Ectodermal cell (in vitro differentiated cells): ENCODE data around the gene S100Z. TPM values are rescaled to one million over a fixed set of nuclear protein-coding genes. Genes with fewer than 3 reads are reported as not detected.

ENCODE experiments used
- H3K27ac ChIP-seq: 2 replicates; pipeline ENCODE4 v1.7.0; 2013; ENCODE audit warnings: mild to moderate bottlenecking, low read depth, low read length; ENCODE audit not compliant: insufficient read depth, poor library complexity, severe bottlenecking
- H3K27me3 ChIP-seq: 2 replicates; pipeline ENCODE4 v1.7.0; 2013; ENCODE audit warnings: mild to moderate bottlenecking, low read length; ENCODE audit not compliant: insufficient read depth, control insufficient read depth, poor library complexity, severe bottlenecking
- H3K36me3 ChIP-seq: one replicate; pipeline ENCODE4 v1.7.0; 2013; ENCODE audit warnings: low read length; ENCODE audit not compliant: control insufficient read depth, insufficient read depth
- H3K4me1 ChIP-seq: one replicate; pipeline ENCODE4 v1.7.0; 2013; ENCODE audit warnings: low read length; ENCODE audit not compliant: control insufficient read depth, insufficient read depth
- H3K4me3 ChIP-seq: 2 replicates; pipeline ENCODE4 v1.7.0; 2013; ENCODE audit warnings: low read depth, low read length, control low read depth; ENCODE audit not compliant: insufficient read depth
- H3K9me3 ChIP-seq: 2 replicates; pipeline ENCODE4 v1.7.0; 2013; ENCODE audit warnings: mild to moderate bottlenecking, low read length, moderate library complexity; ENCODE audit not compliant: control insufficient read depth
- WGBS, 2 experiments: methylation state at CpG; one replicate each; pipeline ENCODE4 v1.1.7; 2013; ENCODE audit warnings: missing lambda C conversion rate in 2 of 2; 5-methylcytosine and 5-hydroxymethylcytosine counted together
- polyA plus RNA-seq, 4 experiments: library from polyadenylated mRNA; stranded (reverse); fragments of 50-300 nt; gene quantifications; one replicate each; pipeline ENCODE4 v1.2.3, GENCODE V29; 2013

S100Z gene
- polyA plus RNA-seq (2013, experiment 1 of 4): not detected
- polyA plus RNA-seq (2013, experiment 2 of 4): not detected
- polyA plus RNA-seq (2013, experiment 3 of 4): not detected
- polyA plus RNA-seq (2013, experiment 4 of 4): not detected

DNA sequence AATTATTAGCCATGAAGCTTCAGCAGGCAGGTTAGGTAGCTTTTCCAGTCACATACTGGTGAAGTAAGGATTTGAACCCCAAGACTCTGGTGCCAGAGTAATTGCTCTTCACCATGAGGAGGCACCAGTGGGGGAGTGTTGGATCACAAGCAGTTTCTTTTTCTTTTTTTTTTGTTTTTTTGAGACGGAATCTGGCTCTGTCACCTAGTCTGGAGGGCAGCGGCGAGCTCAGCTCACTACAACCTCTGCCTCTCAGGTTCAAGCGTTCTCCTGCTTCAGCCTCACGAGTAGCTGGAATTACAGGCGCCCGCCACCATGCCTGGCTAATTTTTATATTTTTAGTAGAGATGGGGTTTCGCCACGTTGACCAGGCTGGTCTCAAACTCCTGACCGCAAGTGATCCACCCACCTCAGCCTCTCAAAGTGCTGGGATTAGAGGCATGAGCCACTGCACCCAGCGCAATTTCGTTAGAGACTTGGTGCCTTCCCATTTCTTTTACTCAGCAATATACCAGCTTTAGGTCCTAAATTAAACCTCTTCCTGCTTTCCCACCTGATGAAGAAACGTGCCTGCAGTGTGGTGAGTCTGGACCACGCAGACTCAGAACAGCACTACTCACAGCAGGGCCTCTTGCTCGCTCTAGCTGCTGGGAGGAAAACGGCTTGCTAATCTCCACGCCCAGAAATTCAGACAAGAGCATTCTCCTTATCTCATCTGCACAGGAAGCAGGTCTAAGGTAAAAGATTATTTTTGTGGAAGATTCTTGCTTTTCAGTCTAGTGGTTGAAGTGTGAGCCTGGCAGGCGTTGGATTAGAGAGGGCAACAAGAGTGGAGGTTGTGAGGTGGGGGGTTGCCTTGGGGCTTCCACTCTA lies at the start of gene S100Z:
Gene S100Z, plus strand, starts transcription at position 596 of the 873 bp plus-strand sequence. CDS start 25,346 bp downstream, outside the sequence.
- H3K9me3 ChIP-seq: no peaks in the 10 kb centered on the region
- H3K27ac ChIP-seq: no peak within 1 kb of the TSS
- H3K4me3 ChIP-seq: no peak within 1 kb of the TSS
- 87 to 91% methylated on average over 18 of the region's 18 CpGs for WGBS, 2 experiments
- no peaks in the 10 kb centered on the region for H3K36me3 ChIP-seq
- no peaks in the 10 kb centered on the region for H3K27me3 ChIP-seq
- H3K4me1 ChIP-seq: no peaks in the 10 kb centered on the region

DNA sequence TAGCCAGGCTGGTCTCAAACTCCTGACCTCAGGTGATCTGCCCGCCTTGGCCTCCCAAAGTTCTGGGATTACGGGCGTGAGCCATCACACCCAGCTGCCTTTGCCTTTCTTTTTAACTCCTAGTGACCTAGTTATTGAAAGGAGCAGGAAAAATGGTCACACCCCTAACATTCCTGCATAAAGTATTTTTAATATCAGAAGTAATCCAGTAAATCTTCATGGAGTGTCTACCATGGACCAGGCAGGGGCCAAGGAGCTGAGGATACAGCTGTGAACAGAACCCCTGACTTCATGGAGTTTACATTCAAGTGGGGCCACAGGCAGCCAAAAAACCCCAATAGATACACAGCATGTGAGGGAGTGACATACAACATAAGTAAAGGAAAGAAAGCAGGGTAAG lies 49.2 kb upstream of the S100Z start:
- Histone ChIP-seq H3K36me3 (no peaks in the 10 kb centered on the region), H3K4me1 (no peaks in the 10 kb centered on the region), H3K27ac (no peak overlapping the region), H3K9me3 (no peaks in the 10 kb centered on the region), H3K27me3 (no peaks in the 10 kb centered on the region), H3K4me3 (no peak overlapping the region)
- WGBS, 2 experiments: 92 to 96% methylated on average over 3 of the region's 3 CpGs

GRCh38 chr5:76801159-76801802 lies 48.5 kb upstream of the S100Z start:
- H3K27ac ChIP-seq: no peak overlapping the region
- H3K36me3 ChIP-seq: no peaks in the 10 kb centered on the region
- no peaks in the 10 kb centered on the region for H3K27me3 ChIP-seq
- 89 to 94% methylated on average over 4 of the region's 4 CpGs for WGBS, 2 experiments
- H3K4me1 ChIP-seq: peaks cover 6% of the 10 kb centered on the region
- H3K9me3 ChIP-seq: no peaks in the 10 kb centered on the region
- H3K4me3 ChIP-seq: no peak overlapping the region

DNA sequence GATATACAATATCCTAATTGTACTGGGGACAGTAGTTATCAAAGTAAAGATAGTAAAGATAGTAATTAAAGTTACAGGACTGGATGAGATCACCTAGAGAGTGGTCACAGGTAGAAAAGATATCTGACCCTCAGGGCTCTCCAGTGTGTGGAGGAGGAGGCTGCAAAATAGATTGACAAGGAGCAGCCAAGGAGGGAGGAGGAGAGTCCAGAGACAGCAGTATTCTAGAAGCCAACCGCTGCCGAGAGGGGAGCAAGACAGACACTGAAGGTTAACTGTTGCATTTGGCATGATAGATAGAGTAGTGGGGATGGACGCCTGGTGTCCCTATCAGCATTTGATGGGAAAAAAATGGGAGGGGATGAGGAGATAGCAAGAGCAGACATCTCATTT lies 48.0 kb upstream of the S100Z start:
- Histone ChIP-seq H3K27me3 (no peaks in the 10 kb centered on the region), H3K27ac (no peak overlapping the region), H3K9me3 (no peaks in the 10 kb centered on the region), H3K4me1 (peaks cover 9% of the 10 kb centered on the region), H3K36me3 (no peaks in the 10 kb centered on the region), H3K4me3 (no peak overlapping the region)
- 88 to 90% methylated on average over 3 of the region's 3 CpGs for WGBS, 2 experiments

DNA sequence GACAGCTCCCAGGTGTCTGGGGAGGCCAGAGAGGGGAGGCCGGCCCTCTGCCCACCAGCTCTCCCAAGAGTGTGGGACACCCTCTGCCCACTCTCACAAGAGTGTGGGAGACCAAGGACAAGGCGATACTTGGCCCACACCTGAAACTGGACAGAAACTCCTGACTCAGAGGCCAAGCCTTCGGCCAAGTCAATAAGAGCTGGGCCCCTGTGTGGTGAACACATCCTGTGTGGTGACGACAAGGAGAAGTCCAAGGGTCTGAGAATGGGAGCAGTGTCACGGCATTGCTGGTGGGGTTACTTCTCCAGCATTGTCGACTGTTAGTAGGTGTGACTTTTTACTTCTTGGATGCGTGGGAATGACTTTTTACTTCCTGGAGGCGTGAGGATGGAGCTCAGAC lies 45.5 kb upstream of the S100Z start:
- no peak overlapping the region for H3K27ac ChIP-seq
- no peak overlapping the region for H3K4me3 ChIP-seq
- 94% methylated on average over 8 of the region's 8 CpGs for WGBS, 2 experiments
- H3K9me3 ChIP-seq: no peaks in the 10 kb centered on the region
- H3K4me1 ChIP-seq: peaks cover 22% of the 10 kb centered on the region
- H3K27me3 ChIP-seq: no peaks in the 10 kb centered on the region
- H3K36me3 ChIP-seq: no peaks in the 10 kb centered on the region

DNA sequence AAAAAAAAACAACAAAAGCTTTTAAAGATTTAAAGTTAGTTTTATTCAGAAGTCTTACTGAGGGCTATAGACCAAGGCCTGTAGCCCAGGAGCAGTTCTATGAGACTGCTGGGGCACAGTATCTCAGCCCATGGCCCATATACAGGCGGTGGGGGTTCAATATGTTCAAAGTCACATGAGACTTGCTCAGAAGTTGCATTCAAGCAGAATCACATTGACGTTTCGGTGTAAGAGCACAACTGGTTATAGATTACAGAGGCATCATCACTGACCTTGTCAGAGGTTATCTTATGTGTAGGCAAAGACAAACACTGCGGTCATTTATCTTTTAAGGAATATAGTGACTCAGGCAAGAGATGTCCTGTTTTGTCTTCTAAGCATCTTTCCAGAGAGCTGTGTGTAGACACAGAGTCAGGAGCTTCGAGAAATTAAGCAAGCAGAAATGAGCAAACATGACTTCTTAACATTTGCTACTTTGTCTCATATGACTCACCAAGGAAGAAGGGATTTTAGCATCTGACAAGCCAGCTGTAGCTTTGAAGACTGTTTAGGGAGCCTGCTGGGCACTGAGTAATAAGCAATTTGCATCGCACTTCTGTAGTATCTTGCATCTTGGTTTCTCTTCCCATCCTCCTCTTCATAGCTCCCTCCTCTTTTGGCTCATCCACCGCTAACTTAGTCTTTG lies 43.9 kb upstream of the S100Z start:
- Histone ChIP-seq H3K27me3 (no peaks in the 10 kb centered on the region), H3K36me3 (no peaks in the 10 kb centered on the region), H3K27ac (peak overlapping the region; percentile 63), H3K4me3 (no peak overlapping the region), H3K4me1 (peaks cover 22% of the 10 kb centered on the region), H3K9me3 (no peaks in the 10 kb centered on the region)
- WGBS, 2 experiments: 40 to 51% methylated on average over 7 of the region's 7 CpGs

DNA sequence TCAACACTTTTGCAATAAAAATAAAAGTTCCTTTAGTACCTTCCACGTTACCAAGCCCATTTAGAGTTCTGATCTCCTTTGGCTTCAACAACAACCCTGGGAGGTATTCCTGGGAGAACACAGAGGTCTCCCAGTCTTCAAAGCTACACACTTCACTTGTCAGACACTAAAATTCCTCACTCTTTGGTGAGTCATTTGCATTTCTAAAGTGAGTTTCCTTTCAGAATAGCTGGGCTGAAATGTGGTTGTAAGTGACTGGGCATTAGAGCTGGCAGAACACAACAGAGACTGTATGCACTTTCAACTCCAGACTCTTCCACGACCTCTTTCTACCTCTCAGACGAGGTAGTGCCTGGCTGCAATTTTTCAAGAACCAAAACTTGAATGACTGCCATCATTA lies 42.5 kb upstream of the S100Z start:
- Histone ChIP-seq H3K4me3 (no peak overlapping the region), H3K27me3 (no peaks in the 10 kb centered on the region), H3K27ac (peak overlapping the region; percentile 98), H3K36me3 (no peaks in the 10 kb centered on the region), H3K4me1 (peaks cover 22% of the 10 kb centered on the region), H3K9me3 (no peaks in the 10 kb centered on the region)
- 7% methylated on average over 3 of the region's 3 CpGs for WGBS, 2 experiments

- Histone ChIP-seq H3K4me3 (no peak overlapping the region), H3K36me3 (no peaks in the 10 kb centered on the region), H3K4me1 (peaks cover 22% of the 10 kb centered on the region), H3K27ac (peak overlapping the region; percentile 98), H3K27me3 (no peaks in the 10 kb centered on the region), H3K9me3 (no peaks in the 10 kb centered on the region)
- 0 to 1% methylated on average over 5 of the region's 5 CpGs for WGBS, 2 experiments
Measured at GRCh38 chr5:76808141-76808691, 41.6 kb upstream of the S100Z start.

DNA sequence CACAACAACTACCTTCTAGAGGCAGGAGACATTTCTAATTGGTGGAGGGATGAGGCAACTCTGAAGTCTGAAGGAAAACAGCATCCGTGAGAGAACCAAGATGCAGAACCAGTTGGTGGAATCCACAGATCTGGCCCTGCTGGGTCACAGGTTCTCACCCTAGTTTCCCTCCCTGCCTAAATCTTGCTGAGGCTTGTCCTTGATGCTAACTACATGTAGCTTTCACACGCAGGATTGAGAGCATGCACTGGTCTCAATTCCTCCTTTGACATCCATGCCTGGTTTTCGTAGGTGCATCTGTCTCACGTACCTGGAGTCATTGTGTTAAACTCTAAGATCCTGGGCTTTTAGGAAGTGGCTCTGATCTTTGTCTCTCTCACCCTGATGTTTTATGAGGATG lies 40.7 kb upstream of the S100Z start:
- H3K27me3 ChIP-seq: no peaks in the 10 kb centered on the region
- H3K27ac ChIP-seq: peak overlapping the region; percentile 98
- no peaks in the 10 kb centered on the region for H3K36me3 ChIP-seq
- H3K4me3 ChIP-seq: no peak overlapping the region
- 73 to 81% methylated on average over 4 of the region's 4 CpGs for WGBS, 2 experiments
- H3K4me1 ChIP-seq: peaks cover 22% of the 10 kb centered on the region
- no peaks in the 10 kb centered on the region for H3K9me3 ChIP-seq

GRCh38 chr5:76810236-76810635 lies 39.6 kb upstream of the S100Z start:
- whole genome bisulfite sequencing, 2 experiments: 95 to 97% methylated on average over 5 to 6 of the region's 6 CpGs
- Histone ChIP-seq H3K4me1 (peaks cover 22% of the 10 kb centered on the region), H3K27ac (no peak overlapping the region), H3K27me3 (no peaks in the 10 kb centered on the region), H3K4me3 (no peak overlapping the region), H3K9me3 (no peaks in the 10 kb centered on the region), H3K36me3 (no peaks in the 10 kb centered on the region)
